Astrocyte of the spinal cord (primary cell): ENCODE data around the gene RIPPLY3.

Source experiments
- DNase-seq: peaks from one replicate; pipeline ENCODE4 v3.0.0; 2011; ENCODE audit warnings: low read depth, low spot score
- H3K4me3 ChIP-seq: 2 replicates; pipeline ENCODE4 v1.5.1; 2011; ENCODE audit warnings: low read depth, mild to moderate bottlenecking, low read length, moderate library complexity
- CTCF ChIP-seq: IDR thresholded peaks from 2 replicates; pipeline ENCODE4 v1.5.1; 2012; ENCODE audit warnings: low read depth, mild to moderate bottlenecking, low read length, inconsistent platforms
- in situ Hi-C: cut with HindIII; loops from 2 replicates; pipeline ENCODE4 v1.10.0; 2017; ENCODE audit warnings: low sequenced_read_pairs

RIPPLY3 gene

GRCh38 chr21:36973986-36974850 is 32.3 kb upstream of the RIPPLY3 start:
- in situ Hi-C loops: no loop called here
- H3K4me3 ChIP-seq: no peak overlapping the region
- TF ChIP-seq CTCF: no peak

GRCh38 chr21:36974851-36975192 is 31.7 kb upstream of the RIPPLY3 start:
- in situ Hi-C loops: no loop called here
- DNase-seq: no peak
- no peak for TF ChIP-seq CTCF
- no peak overlapping the region for H3K4me3 ChIP-seq

More at GRCh38 chr21:36973986-36974850, 32.3 kb upstream of the RIPPLY3 start:
- DNase-seq: no peak

- TF ChIP-seq CTCF: no peak
- no peak overlapping the region for H3K4me3 ChIP-seq
- in situ Hi-C loops: no loop called here
- DNase-seq: no peak
Observed at GRCh38 chr21:36976228-36976861, 30.2 kb upstream of the RIPPLY3 start.

GRCh38 chr21:36976882-36977651 is 29.4 kb upstream of the RIPPLY3 start:
- peak; percentile 80 for DNase-seq
- in situ Hi-C loops: no loop called here
- no peak overlapping the region for H3K4me3 ChIP-seq
- TF ChIP-seq CTCF: peak; percentile 73

- peak overlapping the region; percentile 35 for H3K4me3 ChIP-seq
- no peak for TF ChIP-seq CTCF
- in situ Hi-C loops: no loop called here
- peak; percentile 9 for DNase-seq
Observed at GRCh38 chr21:36980280-36981048, 26.0 kb upstream of the RIPPLY3 start.

GRCh38 chr21:36981049-36981391 is 25.5 kb upstream of the RIPPLY3 start:
- DNase-seq: no peak
- in situ Hi-C loops: no loop called here
- H3K4me3 ChIP-seq: peak overlapping the region; percentile 35
- TF ChIP-seq CTCF: no peak
